Kidney (tissue), 14 donors: ENCODE data around the gene MIDN. TPM values are rescaled to one million over a fixed set of nuclear protein-coding genes. Genes with fewer than 3 reads are reported as not detected.

Source experiments
- DNase-seq, 5 donors: peaks; one replicate each; pipeline ENCODE4 v3.0.0-alpha.2; 2013 to 2020
- FAIRE-seq: peaks from 2 replicates; lab custom pipeline; 2012; peaks lifted over from hg19 to GRCh38; lab: Jason Lieb, UNC
- H3K27ac ChIP-seq, 2 donors: one replicate each; pipeline ENCODE4 v1.7.0; 2013; ENCODE audit warnings: low read depth in 2 of 2, low read length in 2 of 2, inconsistent platforms in 1 of 2
- H3K27me3 ChIP-seq: one replicate; pipeline ENCODE4 v1.7.1; 2013; ENCODE audit warnings: low read length, inconsistent platforms; ENCODE audit not compliant: control insufficient read depth, insufficient read depth
- H3K36me3 ChIP-seq, 3 donors: one replicate each; pipeline versions ENCODE4 v1.7.0 to v1.7.1; 2013; ENCODE audit warnings: low read length in 3 of 3, control low read depth in 1 of 3, inconsistent platforms in 1 of 3; ENCODE audit not compliant: insufficient read depth in 3 of 3, control insufficient read depth in 2 of 3
- H3K4me1 ChIP-seq, 3 donors: one replicate each; pipeline versions ENCODE4 v1.7.0 to v1.7.1; 2013; ENCODE audit warnings: low read length in 3 of 3, inconsistent platforms in 1 of 3, low read depth in 1 of 3; ENCODE audit not compliant: control insufficient read depth in 2 of 3, insufficient read depth in 2 of 3
- H3K4me3 ChIP-seq, 3 donors: one replicate each; pipeline versions ENCODE4 v1.7.0 to v1.8.1; 2013; ENCODE audit warnings: low read length in 3 of 3, control low read depth in 1 of 3, inconsistent platforms in 1 of 3
- H3K9ac ChIP-seq, 3 donors: one replicate each; pipeline versions ENCODE4 v1.7.0 to v1.7.1; 2013; ENCODE audit warnings: low read length in 3 of 3, control low read depth in 1 of 3, inconsistent platforms in 1 of 3
- H3K9me3 ChIP-seq, 3 donors: one replicate each; pipeline versions ENCODE4 v1.7.0 to v1.7.1; 2013; ENCODE audit warnings: low read length in 3 of 3, control low read depth in 1 of 3, inconsistent platforms in 1 of 3; ENCODE audit not compliant: control insufficient read depth in 2 of 3, insufficient read depth in 1 of 3
- intact Hi-C: fragments of 100-400 bp; cut with DNase I; formaldehyde crosslinking; loops from one replicate; pipeline ENCODE4 v1.11.1; 2022
- polyA plus RNA-seq: library from polyadenylated mRNA; stranded (reverse); fragments of 350-450 nt; fragmentation: Illumina TruSeq; extraction: RNeasy Lipid Tissue Mini Kit (QIAGEN cat#74804); gene quantifications from one replicate; pipeline ENCODE4 v1.2.3, GENCODE V29; 2014; ENCODE audit warnings: low read depth, low replicate concordance; ENCODE audit not compliant: insufficient read depth
- total RNA-seq: library from RNA; stranded (reverse); fragmentation: NEBNext Ultra II Directional; extraction: Animal tissue kit (Norgen Biotek cat#: 25700); gene quantifications from one replicate; pipeline ENCODE4 v1.2.1, GENCODE V29; 2021
- TF ChIP-seq, protein P1 (sequence below): IDR thresholded peaks from 3 replicates; pipeline ENCODE4 v1.5.1; 2012; ENCODE audit warnings: mild to moderate bottlenecking, moderate library complexity, borderline replicate concordance; ENCODE audit not compliant: insufficient read depth; ENCODE audit errors: extremely low read depth
- donor health status: control.
- donor health status: control.
- donor health status: control.
- donor health status: control.
- donor health status: control.
- donor health status: DM: yes; HTN: yes; CAD: no.
- donor health status: Normal renal cell carcinoma (clear cell type).

Gene MIDN
- total and polyA plus RNA-seq, 2 donors from 2014 or later = 21.3 to 205 TPM

DNA sequence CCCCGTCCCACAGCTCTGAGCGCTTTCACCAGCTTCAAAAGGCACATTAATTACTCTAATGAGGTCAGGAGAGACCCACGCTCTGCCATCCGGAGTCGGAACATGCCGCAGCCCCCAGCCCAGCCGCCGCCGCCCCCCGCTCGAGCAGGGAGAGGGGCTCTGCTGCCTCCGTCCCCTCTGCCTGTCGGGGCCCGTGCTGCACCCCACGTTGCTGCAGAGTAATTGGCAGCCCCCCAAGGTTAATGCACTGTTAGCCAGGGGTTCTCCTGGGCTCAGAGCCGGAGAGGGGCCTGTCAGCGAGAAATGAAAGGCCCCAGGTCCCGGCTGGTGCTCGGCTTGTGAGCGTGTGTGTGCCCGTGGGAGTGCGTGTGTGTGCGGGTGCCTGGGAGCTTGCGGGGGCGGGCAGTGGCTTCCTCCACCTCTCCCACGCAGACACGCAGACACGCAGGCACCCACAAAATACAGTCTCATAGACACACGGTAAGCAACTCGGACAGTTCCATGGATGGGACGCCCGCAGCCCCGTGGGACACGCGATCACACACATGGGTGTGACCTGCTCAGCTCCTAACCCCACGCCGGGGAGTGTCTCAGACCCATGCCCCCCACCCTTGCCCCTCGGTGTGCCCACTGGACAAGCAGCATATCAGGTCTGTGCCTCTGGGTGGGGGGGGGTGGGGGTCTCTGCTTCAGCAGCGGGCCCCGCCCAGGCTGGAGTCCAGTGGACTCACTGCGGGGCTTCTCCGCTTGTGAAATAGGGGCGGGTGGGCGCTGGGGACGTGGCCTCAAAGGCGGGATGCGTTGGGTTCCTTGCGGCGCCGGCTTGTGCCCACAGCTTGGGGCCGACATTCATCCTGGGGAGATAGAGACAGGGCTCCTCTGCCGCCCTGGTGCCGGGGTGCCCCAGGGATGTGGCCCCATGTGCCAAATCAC lies 32.5 kb downstream of the MIDN start:
- H3K9ac ChIP-seq = no peak overlapping the region
- intact Hi-C loops = no loop called here
- no peak for FAIRE-seq
- H3K4me1 ChIP-seq = peaks cover 0 to 9% (median 0%) of the 10 kb centered on the region in 3 donors
- DNase-seq = peak in 2 of 5 donors; percentile 65 to 74
- H3K36me3 ChIP-seq = peaks cover 0 to 8% (median 0%) of the 10 kb centered on the region in 3 donors
- TF ChIP-seq, protein P1, sequence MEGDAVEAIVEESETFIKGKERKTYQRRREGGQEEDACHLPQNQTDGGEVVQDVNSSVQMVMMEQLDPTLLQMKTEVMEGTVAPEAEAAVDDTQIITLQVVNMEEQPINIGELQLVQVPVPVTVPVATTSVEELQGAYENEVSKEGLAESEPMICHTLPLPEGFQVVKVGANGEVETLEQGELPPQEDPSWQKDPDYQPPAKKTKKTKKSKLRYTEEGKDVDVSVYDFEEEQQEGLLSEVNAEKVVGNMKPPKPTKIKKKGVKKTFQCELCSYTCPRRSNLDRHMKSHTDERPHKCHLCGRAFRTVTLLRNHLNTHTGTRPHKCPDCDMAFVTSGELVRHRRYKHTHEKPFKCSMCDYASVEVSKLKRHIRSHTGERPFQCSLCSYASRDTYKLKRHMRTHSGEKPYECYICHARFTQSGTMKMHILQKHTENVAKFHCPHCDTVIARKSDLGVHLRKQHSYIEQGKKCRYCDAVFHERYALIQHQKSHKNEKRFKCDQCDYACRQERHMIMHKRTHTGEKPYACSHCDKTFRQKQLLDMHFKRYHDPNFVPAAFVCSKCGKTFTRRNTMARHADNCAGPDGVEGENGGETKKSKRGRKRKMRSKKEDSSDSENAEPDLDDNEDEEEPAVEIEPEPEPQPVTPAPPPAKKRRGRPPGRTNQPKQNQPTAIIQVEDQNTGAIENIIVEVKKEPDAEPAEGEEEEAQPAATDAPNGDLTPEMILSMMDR = no peak
- no peaks in the 10 kb centered on the region for H3K27me3 ChIP-seq
- no peak overlapping the region for H3K4me3 ChIP-seq
- H3K27ac ChIP-seq = no peak overlapping the region
- no peaks in the 10 kb centered on the region for H3K9me3 ChIP-seq

DNA sequence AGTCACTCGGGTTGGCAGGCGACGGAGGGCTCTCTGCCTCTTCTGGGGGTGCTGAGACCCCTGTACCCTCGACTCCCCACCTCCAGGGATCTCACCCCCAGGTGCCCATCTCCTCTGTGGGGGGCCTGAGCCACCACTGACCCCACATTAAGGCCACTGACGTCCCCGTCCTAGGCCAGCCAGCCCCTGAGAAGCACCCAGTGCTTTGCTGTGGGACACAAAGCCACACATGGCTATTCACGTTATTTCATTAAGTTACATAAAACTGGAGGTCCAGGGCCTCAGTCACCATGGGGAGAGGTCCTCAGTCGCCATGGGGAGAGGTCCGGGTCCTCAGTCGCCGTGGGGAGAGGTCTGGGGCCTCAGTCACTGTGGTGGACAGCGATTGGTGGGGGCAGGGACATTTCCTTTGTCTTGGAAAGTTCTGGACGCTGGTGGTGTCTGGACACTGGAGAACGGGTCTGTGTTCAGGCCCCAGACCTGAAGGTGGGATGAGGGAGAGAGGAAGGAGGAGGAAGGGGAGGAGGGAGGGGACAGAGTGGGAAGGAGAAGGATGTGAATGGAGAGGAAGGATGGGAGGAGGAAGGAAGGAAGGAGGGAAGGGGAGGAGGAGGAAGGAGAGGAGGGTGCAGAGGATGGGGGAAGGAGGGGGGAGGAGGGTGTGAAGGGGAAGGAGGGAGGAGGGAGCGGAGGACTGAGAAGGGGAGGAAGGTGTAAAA lies 33.3 kb downstream of the MIDN start:
- peak in 1 of 5 donors; percentile 55 for DNase-seq
- FAIRE-seq = no peak
- intact Hi-C loops = no loop called here
- H3K27ac ChIP-seq = no peak overlapping the region
- no peak overlapping the region for H3K9ac ChIP-seq
- H3K36me3 ChIP-seq = peaks cover 0 to 8% (median 0%) of the 10 kb centered on the region in 3 donors
- H3K27me3 ChIP-seq = no peaks in the 10 kb centered on the region
- TF ChIP-seq, protein P1 = no peak
- H3K4me1 ChIP-seq = peaks cover 0 to 2% (median 0%) of the 10 kb centered on the region in 3 donors
- H3K4me3 ChIP-seq = no peak overlapping the region
- H3K9me3 ChIP-seq = no peaks in the 10 kb centered on the region

DNA sequence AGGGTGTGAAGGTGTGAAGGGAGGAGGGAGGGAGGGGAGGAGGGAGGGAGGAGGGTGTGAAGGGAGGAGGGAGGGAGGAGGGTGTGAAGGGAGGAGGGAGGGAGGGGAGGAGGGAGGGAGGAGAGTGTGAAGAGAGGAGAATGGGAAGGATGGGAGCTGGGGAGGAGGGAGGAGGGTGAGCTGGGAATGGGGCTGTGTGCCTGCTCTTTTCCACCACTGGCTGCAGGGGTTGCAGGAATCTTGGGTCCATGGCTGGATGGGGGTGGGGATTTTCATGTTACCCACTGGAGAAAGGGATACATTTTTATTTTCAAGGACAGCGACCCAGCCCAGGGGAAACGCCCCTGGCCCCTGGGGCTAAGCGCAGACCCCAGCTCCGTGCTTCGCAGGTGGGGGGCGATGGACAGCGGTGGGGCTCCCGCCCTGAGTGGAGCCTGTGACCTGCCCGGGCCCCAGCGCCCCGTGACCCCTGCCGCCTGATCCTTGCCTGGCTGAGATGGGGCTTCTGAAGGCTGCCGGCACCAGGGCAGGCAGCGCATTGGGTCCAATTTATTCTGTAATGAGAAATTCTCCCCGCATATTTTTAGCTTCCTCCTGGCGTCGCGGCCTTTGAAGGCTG lies 34.3 kb downstream of the MIDN start:
- FAIRE-seq = no peak
- Histone ChIP-seq H3K4me1 (no peaks in the 10 kb centered on the region), H3K4me3 (no peak overlapping the region), H3K9ac (no peak overlapping the region), H3K27me3 (no peaks in the 10 kb centered on the region), H3K36me3 (peaks cover 0 to 8% (median 0%) of the 10 kb centered on the region in 3 donors), H3K27ac (no peak overlapping the region), H3K9me3 (no peaks in the 10 kb centered on the region)
- TF ChIP-seq, protein P1 = no peak
- DNase-seq = peak in 1 of 5 donors; percentile 62
- intact Hi-C loops = no loop called here
